Measurements from ENCODE around the gene EFS.
"Not testable (repeated sequence)": the region's sequence is repeated elsewhere in the genome, so short reads cannot be mapped to it uniquely, and the experiment has no call there.

EFS gene

GRCh38 chr14:23347406-23348296 lies 17.3 kb downstream of the EFS start:
- DNase-seq, result no peak
- in situ Hi-C loops (cut with MboI; ENCODE audit: low pct_unique_long_range_greater_than_20kb, low sequenced_read_pairs), result no loop called here

DNA sequence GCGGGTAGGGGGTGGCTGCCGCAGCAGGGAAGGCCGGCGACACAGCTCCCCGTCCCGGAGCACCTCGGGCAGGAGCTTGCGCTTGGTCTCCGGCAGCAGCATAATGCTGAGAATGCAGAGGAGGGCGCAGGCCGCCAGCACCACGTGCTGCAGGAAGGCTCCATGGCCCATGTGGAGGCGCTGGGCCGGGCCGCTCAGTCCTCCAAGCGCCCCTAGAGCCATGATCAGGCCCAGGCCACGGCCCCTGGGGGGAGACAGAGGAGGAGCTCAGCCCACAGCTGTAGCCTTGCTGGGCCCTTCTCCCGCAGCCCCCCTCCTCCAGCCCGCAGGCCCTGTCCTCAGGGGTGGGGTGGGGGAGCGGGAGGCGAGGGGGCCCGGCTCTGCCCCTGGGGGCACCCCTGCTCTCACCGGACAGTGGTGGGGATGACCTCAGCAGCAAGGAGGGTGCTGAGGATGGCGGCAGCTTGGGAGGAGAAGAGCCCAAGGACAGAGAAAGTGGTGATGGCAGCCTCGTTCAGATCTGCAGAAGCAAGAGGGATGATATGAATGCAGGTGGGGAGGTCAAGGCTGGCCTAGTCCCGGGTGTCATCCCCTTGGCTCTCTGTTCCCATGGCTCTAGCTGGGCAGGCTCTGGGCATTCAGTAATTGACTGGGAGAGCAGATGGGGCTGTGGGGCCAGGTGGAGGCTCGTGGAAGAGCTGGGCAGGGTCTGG lies 18.1 kb downstream of the EFS start:
- DNase-seq, result no peak
- in situ Hi-C loops (cut with MboI; ENCODE audit: low pct_unique_long_range_greater_than_20kb, low sequenced_read_pairs), result no loop called here

GRCh38 chr14:23345987-23346692 lies 18.8 kb downstream of the EFS start:
- in situ Hi-C loops (cut with MboI; ENCODE audit: low pct_unique_long_range_greater_than_20kb, low sequenced_read_pairs), result no loop called here
- DNase-seq, result no peak

- in situ Hi-C loops (cut with MboI; ENCODE audit: low pct_unique_long_range_greater_than_20kb, low sequenced_read_pairs), result no loop called here
- no peak for DNase-seq
Measured at GRCh38 chr14:23344481-23344880, 20.5 kb downstream of the EFS start.

- in situ Hi-C loops (cut with MboI; ENCODE audit: low pct_unique_long_range_greater_than_20kb, low sequenced_read_pairs), result no loop called here
- no peak for DNase-seq
Measured at GRCh38 chr14:23339506-23340268, 25.3 kb downstream of the EFS start.

GRCh38 chr14:23335623-23336022 lies 29.3 kb downstream of the EFS start:
- no peak for DNase-seq
- in situ Hi-C loops (cut with MboI; ENCODE audit: low pct_unique_long_range_greater_than_20kb, low sequenced_read_pairs), result no loop called here

DNA sequence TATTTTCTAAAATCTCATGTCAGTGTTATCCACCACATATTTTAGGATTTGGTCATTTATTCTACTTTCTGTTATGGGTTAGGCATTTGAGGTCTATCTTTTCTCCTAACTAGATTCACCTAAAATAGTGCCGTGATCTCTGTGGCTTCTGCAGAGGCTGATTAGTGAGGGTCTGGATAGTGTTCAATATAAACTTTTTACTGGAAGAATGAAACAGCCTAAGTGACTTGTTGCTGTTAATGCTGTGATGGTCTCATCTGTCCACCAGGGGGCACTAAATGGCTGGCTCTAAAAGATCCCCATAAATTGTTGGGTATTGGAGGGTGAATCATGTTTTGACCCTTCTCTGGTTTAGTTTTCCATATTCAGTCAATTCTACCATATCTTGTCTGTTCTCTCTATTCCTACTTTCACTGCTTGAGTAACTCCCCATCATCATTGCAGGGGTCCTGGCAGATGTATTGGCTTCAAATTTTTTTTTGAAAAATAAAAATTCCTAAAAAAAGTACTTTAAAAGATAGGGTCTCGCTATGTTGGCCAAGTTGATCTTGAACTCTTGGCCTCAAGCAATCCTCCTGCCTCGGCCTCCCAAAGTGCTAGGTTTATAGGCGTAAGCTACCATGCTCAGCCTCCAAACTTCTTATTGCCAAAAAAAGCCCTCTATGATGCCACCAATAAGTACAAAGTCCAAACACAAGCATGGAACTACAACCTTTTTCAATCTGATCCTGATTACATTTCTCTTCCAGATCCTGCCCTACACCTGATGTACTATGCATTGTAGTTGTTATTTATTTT lies 36.8 kb downstream of the EFS start:
- in situ Hi-C loops (cut with MboI; ENCODE audit: low pct_unique_long_range_greater_than_20kb, low sequenced_read_pairs), result no loop called here
- DNase-seq, result peak; percentile 67

- in situ Hi-C loops (cut with MboI; ENCODE audit: low pct_unique_long_range_greater_than_20kb, low sequenced_read_pairs), result no loop called here
Measured at GRCh38 chr14:23326491-23327332, 38.3 kb downstream of the EFS start.

GRCh38 chr14:23325746-23326145 lies 39.2 kb downstream of the EFS start:
- DNase-seq; in situ Hi-C loops (cut with MboI; ENCODE audit: low pct_unique_long_range_greater_than_20kb, low sequenced_read_pairs): not testable (repeated sequence)

More at GRCh38 chr14:23326491-23327332, 38.3 kb downstream of the EFS start:
- DNase-seq, result no peak

GRCh38 chr14:23324993-23325392 lies 40.0 kb downstream of the EFS start:
- in situ Hi-C loops (cut with MboI; ENCODE audit: low pct_unique_long_range_greater_than_20kb, low sequenced_read_pairs), result no loop called here
- DNase-seq, result no peak

DNA sequence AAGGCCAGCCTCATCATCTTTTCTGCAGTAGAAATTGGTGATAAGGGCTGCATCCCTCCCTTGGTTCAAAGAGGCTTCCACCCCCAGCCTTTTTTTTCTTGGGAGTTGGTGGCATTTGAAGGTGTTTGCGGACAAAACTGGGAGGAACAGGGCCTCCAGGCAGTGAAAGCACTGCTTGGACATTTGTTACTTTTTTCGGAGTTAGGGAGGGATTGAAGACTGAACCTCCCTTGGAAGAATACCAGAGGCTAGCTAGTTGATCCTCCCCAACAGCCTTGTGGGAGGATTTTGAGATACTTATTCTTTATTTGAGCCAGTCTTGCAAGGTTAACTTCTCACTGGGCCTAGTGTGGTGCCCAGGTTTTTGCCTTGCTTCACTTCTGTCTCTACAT lies 40.5 kb downstream of the EFS start:
- in situ Hi-C loops (cut with MboI; ENCODE audit: low pct_unique_long_range_greater_than_20kb, low sequenced_read_pairs), result no loop called here
- DNase-seq, result no peak

GRCh38 chr14:23323838-23324454 lies 41.0 kb downstream of the EFS start:
- no peak for DNase-seq
- in situ Hi-C loops (cut with MboI; ENCODE audit: low pct_unique_long_range_greater_than_20kb, low sequenced_read_pairs), result no loop called here

GRCh38 chr14:23322568-23323517 lies 42.1 kb downstream of the EFS start:
- in situ Hi-C loops (cut with MboI; ENCODE audit: low pct_unique_long_range_greater_than_20kb, low sequenced_read_pairs), result no loop called here
- no peak for DNase-seq

DNA sequence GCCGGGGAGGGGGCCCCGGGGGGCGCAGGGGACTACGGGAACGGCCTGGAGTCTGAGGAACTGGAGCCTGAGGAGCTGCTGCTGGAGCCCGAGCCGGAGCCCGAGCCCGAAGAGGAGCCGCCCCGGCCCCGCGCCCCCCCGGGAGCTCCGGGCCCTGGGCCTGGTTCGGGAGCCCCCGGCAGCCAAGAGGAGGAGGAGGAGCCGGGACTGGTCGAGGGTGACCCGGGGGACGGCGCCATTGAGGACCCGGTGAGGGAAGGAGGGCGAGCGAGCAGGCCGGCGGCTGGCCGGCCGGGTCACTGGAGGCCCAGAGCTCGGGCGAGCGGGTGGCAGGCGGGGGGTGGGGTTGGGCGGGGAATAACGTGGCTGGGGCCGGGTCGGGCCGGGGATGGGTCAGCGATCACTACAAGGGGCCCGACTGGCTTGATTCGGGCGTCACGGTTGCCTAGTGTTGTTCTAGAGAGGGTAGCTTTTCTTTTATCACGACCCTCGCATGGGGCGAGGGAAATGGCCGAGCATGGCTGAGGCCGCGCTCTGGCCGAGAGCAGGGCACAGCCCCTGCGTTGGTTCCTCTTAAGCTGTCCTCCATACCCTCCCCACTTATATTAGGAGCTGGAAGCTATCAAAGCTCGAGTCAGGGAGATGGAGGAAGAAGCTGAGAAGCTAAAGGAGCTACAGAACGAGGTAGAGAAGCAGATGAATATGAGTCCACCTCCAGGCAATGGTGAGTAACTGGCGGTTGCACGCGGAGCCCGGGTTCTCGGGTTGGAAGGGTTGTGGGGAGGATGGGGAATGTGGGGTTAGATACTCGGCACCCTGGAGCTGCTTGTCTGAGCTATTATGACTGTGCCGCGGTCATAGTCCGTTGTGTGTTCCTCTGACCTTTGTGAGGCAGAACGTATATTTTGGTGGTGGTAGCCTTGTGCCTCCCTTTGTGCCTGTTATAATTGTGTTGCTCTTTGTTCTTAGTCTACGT lies 43.1 kb downstream of the EFS start:
- peak; percentile 53 for DNase-seq
- in situ Hi-C loops (cut with MboI; ENCODE audit: low pct_unique_long_range_greater_than_20kb, low sequenced_read_pairs), result no loop called here
